Hippocampal formation (tissue), 2 donors: Measurements from ENCODE around the gene PIANP.
"Not testable (repeated sequence)": the region's sequence is repeated elsewhere in the genome, so short reads cannot be mapped to it uniquely, and the experiment has no call there.

Source experiments
- DNase-seq, 2 donors: peaks; one replicate each; lab custom pipeline; 2025; lab: John Stamatoyannopoulos, UW

Gene PIANP

GRCh38 chr12:6700646-6701051 lies at the start of gene PIANP:
Gene PIANP (minus strand): TSS chr12:6700815. CDS start chr12:6698061, 2,754 bp downstream.
- DNase-seq, result no peak

- DNase-seq, result no peak
Measured at GRCh38 chr12:6748761-6749160, 48.1 kb upstream of the PIANP start.

- no peak for DNase-seq
Measured at GRCh38 chr12:6747216-6747615, 46.6 kb upstream of the PIANP start.

GRCh38 chr12:6745741-6746525 lies 45.3 kb upstream of the PIANP start:
- no peak for DNase-seq

- not testable (repeated sequence) for DNase-seq
Measured at GRCh38 chr12:6743300-6743699, 42.7 kb upstream of the PIANP start.

- no peak for DNase-seq
Measured at GRCh38 chr12:6742834-6743233, 42.2 kb upstream of the PIANP start.

GRCh38 chr12:6742080-6742479 lies 41.5 kb upstream of the PIANP start:
- DNase-seq, result not testable (repeated sequence)

- DNase-seq, result no peak
Measured at GRCh38 chr12:6736754-6737153, 36.1 kb upstream of the PIANP start.

- DNase-seq, result peak in 1 of 2 donors; percentile 62
Measured at GRCh38 chr12:6735448-6736191, 35.0 kb upstream of the PIANP start.

GRCh38 chr12:6734506-6735387 lies 34.1 kb upstream of the PIANP start:
- no peak for DNase-seq

GRCh38 chr12:6730169-6730568 lies 29.6 kb upstream of the PIANP start:
- no peak for DNase-seq

- no peak for DNase-seq
Measured at GRCh38 chr12:6729186-6729585, 28.6 kb upstream of the PIANP start.

- no peak for DNase-seq
Measured at GRCh38 chr12:6725350-6725749, 24.7 kb upstream of the PIANP start.

- DNase-seq, result peak in 1 of 2 donors; percentile 31
Measured at GRCh38 chr12:6724409-6724797, 23.8 kb upstream of the PIANP start.

- peak; percentile 97 for DNase-seq
Measured at GRCh38 chr12:6723607-6724408, 23.2 kb upstream of the PIANP start, which contains the start of gene COPS7A. Gene COPS7A (plus strand): TSS chr12:6724046. CDS start chr12:6724657, 611 bp downstream.

GRCh38 chr12:6722863-6723262 lies 22.2 kb upstream of the PIANP start:
- no peak for DNase-seq

GRCh38 chr12:6716874-6717437 lies 16.3 kb upstream of the PIANP start:
- DNase-seq, result no peak

- not testable (repeated sequence) for DNase-seq
Measured at GRCh38 chr12:6716031-6716873, 15.6 kb upstream of the PIANP start.

- DNase-seq, result no peak
Measured at GRCh38 chr12:6708960-6709394, 8.4 kb upstream of the PIANP start.

- DNase-seq, result not testable (repeated sequence)
Measured at GRCh38 chr12:6708351-6708750, 7.7 kb upstream of the PIANP start.
